Measurements from ENCODE around the gene SLC12A8. TPM values are rescaled to one million over a fixed set of nuclear protein-coding genes. Genes with fewer than 3 reads are reported as not detected.

SLC12A8 gene
- total RNA-seq, 2 experiments from 2014 or later, result 0.36 to 0.38 TPM

- TF ChIP-seq CTCF (IDR thresholded peaks at IDR 0.05), result no peak
- POLR2A ChIA-PET, result interaction anchor here (0.6 to 2.5 kb wide), 13 partner anchors 20 to 1851 kb away, joined by 3 to 31 read pairs (median 3); partner anchors contain the start of genes SEC22A and ZNF148
- DNase-seq, result no peak
- Mint-ChIP-seq H3K36me3 (ENCODE audit: low read depth) (peaks cover 19% of the 10 kb centered on the region), H3K9me3 (no peaks in the 10 kb centered on the region), H3K4me1 (ENCODE audit: low read depth) (peaks cover 62% of the 10 kb centered on the region), H3K27ac (peak overlapping the region; percentile 90), H3K4me3 (peak overlapping the region; percentile 96), H3K27me3 (no peaks in the 10 kb centered on the region)
- H3K27me3 ChIP-seq (ENCODE audit: control insufficient read depth in 1 of 2, insufficient read depth in 2 of 2, low read length in 2 of 2), result no peaks in the 10 kb centered on the region
- CTCF ChIA-PET, result no interaction called here
- intact Hi-C loops (cut with DNase I, micrococcal nuclease), result loop anchor here (1.0 to 10.0 kb wide), 7 partner anchors 40 to 1422 kb away; partner anchors contain the start of genes UMPS (in 1 of the 2) and ZXDC (in 1 of the 2)
- H3K36me3 ChIP-seq (ENCODE audit: insufficient read depth, low read length), result peaks cover 1% of the 10 kb centered on the region
- H3K4me3 ChIP-seq (ENCODE audit: low read length), result peak overlapping the region; percentile 44
- peaks cover 65% of the 10 kb centered on the region for H3K4me1 ChIP-seq (ENCODE audit: insufficient read depth, low read length)
- H3K27ac ChIP-seq (ENCODE audit: low read depth in 1 of 2, low read length in 2 of 2), result peak overlapping the region; percentile 74 to 86
- no peak for ATAC-seq (ENCODE audit: poor library complexity)
- H3K9me3 ChIP-seq (ENCODE audit: control insufficient read depth in 1 of 2, insufficient read depth in 1 of 2, low read length in 2 of 2), result no peaks in the 10 kb centered on the region
Observed at GRCh38 chr3:125052624-125053303, 159.8 kb downstream of the SLC12A8 start.

DNA sequence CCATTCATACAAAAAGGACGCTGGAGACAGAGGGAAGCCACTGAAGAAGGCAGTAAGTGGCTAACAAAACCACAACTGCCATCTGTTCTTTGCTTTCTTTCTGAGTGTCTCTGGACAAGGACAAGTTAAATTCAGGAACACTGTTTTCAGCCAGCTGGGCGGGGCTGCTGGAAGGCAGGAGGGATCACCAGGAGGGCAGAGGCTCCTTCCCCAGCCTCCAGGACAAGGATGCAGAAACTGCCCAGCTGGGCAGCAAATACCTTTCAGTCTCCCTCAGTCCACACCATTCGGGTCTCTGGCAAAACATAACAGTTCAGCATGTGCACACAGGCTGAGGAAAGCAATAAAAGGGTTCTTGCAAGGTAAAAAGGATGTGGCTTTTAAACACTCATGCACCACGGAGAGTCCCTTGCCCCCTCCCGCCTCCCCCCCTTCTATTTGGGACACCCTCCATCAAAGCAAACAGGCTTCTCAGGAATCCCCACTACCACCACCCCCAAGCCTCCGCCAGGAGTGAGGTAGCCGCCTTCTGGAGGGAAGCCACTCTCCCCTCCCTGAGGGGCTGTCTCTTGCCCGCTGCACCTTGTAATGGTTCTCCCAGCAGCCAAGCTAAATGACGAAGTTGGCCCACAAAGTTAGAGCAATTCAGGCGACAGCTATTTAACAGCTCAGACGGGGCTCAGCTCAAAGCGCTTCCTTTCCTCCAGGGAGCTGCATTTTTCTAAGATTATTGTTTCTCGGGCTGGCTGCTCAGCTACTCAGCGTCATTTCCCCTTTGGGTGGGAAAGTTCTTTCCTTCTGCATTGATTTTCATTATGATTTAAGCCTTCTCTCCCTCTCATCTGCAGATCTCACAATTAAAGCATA is 160.6 kb downstream of the SLC12A8 start:
- Histone ChIP-seq H3K36me3 (ENCODE audit: insufficient read depth, low read length) (peaks cover 10% of the 10 kb centered on the region), H3K4me3 (ENCODE audit: low read length) (peak overlapping the region; percentile 44), H3K9me3 (ENCODE audit: control insufficient read depth in 1 of 2, insufficient read depth in 1 of 2, low read length in 2 of 2) (no peaks in the 10 kb centered on the region), H3K4me1 (ENCODE audit: insufficient read depth, low read length) (peaks cover 72% of the 10 kb centered on the region), H3K27me3 (ENCODE audit: control insufficient read depth in 1 of 2, insufficient read depth in 2 of 2, low read length in 2 of 2) (no peaks in the 10 kb centered on the region), H3K27ac (ENCODE audit: low read depth in 1 of 2, low read length in 2 of 2) (peak overlapping the region; percentile 74 to 86)
- peak overlapping the region; percentile 96 for H3K4me3 Mint-ChIP-seq
- ChIA-PET CTCF (no interaction called here), POLR2A (interaction anchor here (0.6 to 2.5 kb wide), 16 partner anchors 14 to 1850 kb away, joined by 3 to 31 read pairs (median 3); partner anchors contain the start of genes SEC22A and ZNF148)
- peaks cover 65% of the 10 kb centered on the region for H3K4me1 Mint-ChIP-seq (ENCODE audit: low read depth)
- no peaks in the 10 kb centered on the region for H3K9me3 Mint-ChIP-seq
- H3K27me3 Mint-ChIP-seq, result no peaks in the 10 kb centered on the region
- peaks cover 19% of the 10 kb centered on the region for H3K36me3 Mint-ChIP-seq (ENCODE audit: low read depth)
- peak; percentile 40 to 94 (median 65) for DNase-seq
- no peak for TF ChIP-seq CTCF (IDR thresholded peaks at IDR 0.05)
- ATAC-seq (ENCODE audit: poor library complexity), result peak; percentile 69
- intact Hi-C loops (cut with DNase I, micrococcal nuclease), result loop anchor here (1.0 to 10.0 kb wide), 7 partner anchors 40 to 1423 kb away; partner anchors contain the start of genes UMPS (in 1 of the 2) and ZXDC (in 1 of the 2)
- peak overlapping the region; percentile 90 for H3K27ac Mint-ChIP-seq

- POLR2A ChIA-PET, result interaction anchor here (0.9 to 2.5 kb wide), 7 partner anchors 13 to 324 kb away, joined by 3 to 31 read pairs (median 3); partner anchors contain the start of gene ZNF148
- no peak for ATAC-seq (ENCODE audit: poor library complexity)
- Histone ChIP-seq H3K4me1 (ENCODE audit: insufficient read depth, low read length) (peaks cover 67% of the 10 kb centered on the region), H3K27ac (ENCODE audit: low read depth in 1 of 2, low read length in 2 of 2) (peak overlapping the region; percentile 74 to 86), H3K36me3 (ENCODE audit: insufficient read depth, low read length) (peaks cover 12% of the 10 kb centered on the region), H3K27me3 (ENCODE audit: control insufficient read depth in 1 of 2, insufficient read depth in 2 of 2, low read length in 2 of 2) (no peaks in the 10 kb centered on the region), H3K9me3 (ENCODE audit: control insufficient read depth in 1 of 2, insufficient read depth in 1 of 2, low read length in 2 of 2) (no peaks in the 10 kb centered on the region), H3K4me3 (ENCODE audit: low read length) (peak overlapping the region; percentile 44)
- Mint-ChIP-seq H3K27ac (peak overlapping the region; percentile 90), H3K4me3 (peak overlapping the region; percentile 96), H3K36me3 (ENCODE audit: low read depth) (peaks cover 19% of the 10 kb centered on the region), H3K4me1 (ENCODE audit: low read depth) (peaks cover 61% of the 10 kb centered on the region), H3K9me3 (no peaks in the 10 kb centered on the region), H3K27me3 (no peaks in the 10 kb centered on the region)
- DNase-seq, result no peak
- intact Hi-C loops (cut with DNase I, micrococcal nuclease), result loop anchor here (5.0 to 10.0 kb wide), 6 partner anchors 39 to 1424 kb away; partner anchors contain the start of genes UMPS (in 1 of the 2) and ZXDC (in 1 of the 2)
- TF ChIP-seq CTCF (IDR thresholded peaks at IDR 0.05), result no peak
- CTCF ChIA-PET, result no interaction called here
Observed at GRCh38 chr3:125051205-125051604, 161.3 kb downstream of the SLC12A8 start.

Data from CD4-positive, alpha-beta T cell (primary cell).